Measurements from ENCODE around the gene SLC41A2. TPM values are rescaled to one million over a fixed set of nuclear protein-coding genes. Genes with fewer than 3 reads are reported as not detected.

SLC41A2 gene
- total and polyA plus RNA-seq, 2 donors (not counting 3 experiments of a cell fraction or from before 2014, with no cell fraction given) = 1.7 to 7.5 TPM

- H3K4me1 ChIP-seq (ENCODE audit: control insufficient read depth, extremely low read depth, insufficient read depth, low read length) = no peaks in the 10 kb centered on the region
- no peak overlapping the region for H3K27ac ChIP-seq (ENCODE audit: insufficient read depth, low read depth, low read length)
- no peak for TF ChIP-seq MYC (IDR thresholded peaks at IDR 0.05; ENCODE audit: low read depth, low read length)
- TF ChIP-seq EZH2 (IDR thresholded peaks at IDR 0.05; ENCODE audit: borderline replicate concordance, low read depth, low read length, severe bottlenecking) = no peak
- TF ChIP-seq POLR2AphosphoS5 (IDR thresholded peaks at IDR 0.05; ENCODE audit: insufficient read depth, low read depth, low read length) = no peak
- TF ChIP-seq POLR2A (IDR thresholded peaks at IDR 0.05; ENCODE audit: low read depth, low read length) = no peak
- no peak for TF ChIP-seq FOS (IDR thresholded peaks at IDR 0.05; ENCODE audit: borderline replicate concordance, insufficient read depth, low read length)
- TF ChIP-seq, protein P1, sequence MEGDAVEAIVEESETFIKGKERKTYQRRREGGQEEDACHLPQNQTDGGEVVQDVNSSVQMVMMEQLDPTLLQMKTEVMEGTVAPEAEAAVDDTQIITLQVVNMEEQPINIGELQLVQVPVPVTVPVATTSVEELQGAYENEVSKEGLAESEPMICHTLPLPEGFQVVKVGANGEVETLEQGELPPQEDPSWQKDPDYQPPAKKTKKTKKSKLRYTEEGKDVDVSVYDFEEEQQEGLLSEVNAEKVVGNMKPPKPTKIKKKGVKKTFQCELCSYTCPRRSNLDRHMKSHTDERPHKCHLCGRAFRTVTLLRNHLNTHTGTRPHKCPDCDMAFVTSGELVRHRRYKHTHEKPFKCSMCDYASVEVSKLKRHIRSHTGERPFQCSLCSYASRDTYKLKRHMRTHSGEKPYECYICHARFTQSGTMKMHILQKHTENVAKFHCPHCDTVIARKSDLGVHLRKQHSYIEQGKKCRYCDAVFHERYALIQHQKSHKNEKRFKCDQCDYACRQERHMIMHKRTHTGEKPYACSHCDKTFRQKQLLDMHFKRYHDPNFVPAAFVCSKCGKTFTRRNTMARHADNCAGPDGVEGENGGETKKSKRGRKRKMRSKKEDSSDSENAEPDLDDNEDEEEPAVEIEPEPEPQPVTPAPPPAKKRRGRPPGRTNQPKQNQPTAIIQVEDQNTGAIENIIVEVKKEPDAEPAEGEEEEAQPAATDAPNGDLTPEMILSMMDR (IDR thresholded peaks at IDR 0.05; ENCODE audit: extremely low read depth in 1 of 2, insufficient read depth in 1 of 2, low read depth in 1 of 2, low read length in 2 of 2) = no peak
- TF ChIP-seq JUN (IDR thresholded peaks at IDR 0.05; ENCODE audit: borderline replicate concordance, insufficient read depth, insufficient read length, low read depth) = no peak
- TF ChIP-seq GATA2 (IDR thresholded peaks at IDR 0.05; ENCODE audit: insufficient read depth, insufficient read length, low read depth, low read length) = no peak
- TF ChIP-seq, protein P2, sequence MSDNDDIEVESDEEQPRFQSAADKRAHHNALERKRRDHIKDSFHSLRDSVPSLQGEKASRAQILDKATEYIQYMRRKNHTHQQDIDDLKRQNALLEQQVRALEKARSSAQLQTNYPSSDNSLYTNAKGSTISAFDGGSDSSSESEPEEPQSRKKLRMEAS (IDR thresholded peaks at IDR 0.05; ENCODE audit: insufficient read depth, insufficient read length) = no peak
- no peaks in the 10 kb centered on the region for H4K20me1 ChIP-seq (replicated peaks; ENCODE audit: control insufficient read depth, extremely low read depth, insufficient read depth, low read length)
- dilution Hi-C loops (cut with MboI; ENCODE audit: extremely low pct_ligation_motif_present, low sequenced_read_pairs) (no loop called here), intact Hi-C loops (cut with micrococcal nuclease) (no loop called here)
- peaks cover 0 to 16% of the 10 kb centered on the region in 2 experiments for H3K27me3 ChIP-seq (ENCODE audit: control insufficient read depth in 2 of 2, insufficient read depth in 2 of 2, low read length in 2 of 2)
- no peak overlapping the region for H2AFZ ChIP-seq (ENCODE audit: low read depth, low read length)
- H3K9me3 ChIP-seq (replicated peaks; ENCODE audit: control insufficient read depth, insufficient read depth, low read length) = no peaks in the 10 kb centered on the region
- no peaks in the 10 kb centered on the region for H3K9me1 ChIP-seq (replicated peaks; ENCODE audit: control insufficient read depth, extremely low read depth, insufficient read depth, low read length)
- FAIRE-seq = no peak
- CTCF ChIA-PET = interaction anchor here (1.6 kb wide), 1 partner anchor 585 kb away, joined by 5 read pairs; no protein-coding TSS in a partner anchor
- DNase-seq (ENCODE audit: low read depth, low spot score) = no peak
- no peaks in the 10 kb centered on the region for H3K79me2 ChIP-seq (ENCODE audit: control insufficient read depth, insufficient read depth, low read length)
- H3K9ac ChIP-seq (replicated peaks; ENCODE audit: extremely low read depth, insufficient read depth, low read length) = no peak overlapping the region
- no TSS peak for BruUV-seq (replicated peaks)
- H3K4me2 ChIP-seq (ENCODE audit: insufficient read depth, low read length) = no peak overlapping the region
- no peak overlapping the region for H3K4me3 ChIP-seq (replicated peaks in 1 of 3; ENCODE audit: insufficient read depth in 1 of 3, low read depth in 1 of 3, low read length in 3 of 3)
- POLR2A ChIA-PET = no interaction called here
- no peaks in the 10 kb centered on the region for H3K36me3 ChIP-seq (ENCODE audit: control insufficient read depth in 2 of 2, extremely low read depth in 1 of 2, insufficient read depth in 2 of 2, low read length in 2 of 2)
These were observed 8.6 kb upstream of the SLC41A2 start for GRCh38 chr12:104966677-104967076.

Data from endothelial cell of umbilical vein (primary cell).